MM.1S (cell line): ENCODE data around the gene MTCH2.
"Not testable (repeated sequence)": the region's sequence is repeated elsewhere in the genome, so short reads cannot be mapped to it uniquely, and the experiment has no call there.

Source experiments
- DNase-seq: peaks from one replicate; pipeline ENCODE4 v3.0.0-alpha.2; 2015
- H2AFZ ChIP-seq: fragments of 300-600 bp; sonication (generic); 2 replicates; pipeline ENCODE4 v1.6.0; 2016; ENCODE audit warnings: antibody characterized with exemption, low read length
- H3F3A ChIP-seq: fragments of 300-600 bp; sonication (generic); 2 replicates; pipeline ENCODE4 v1.6.1; 2016; ENCODE audit warnings: mild to moderate bottlenecking, antibody characterized with exemption, low read length, moderate library complexity, mixed read lengths; ENCODE audit not compliant: insufficient read depth
- H3K27ac ChIP-seq: fragments of 300-600 bp; sonication (generic); 2 replicates; pipeline ENCODE4 v1.5.1; 2016; ENCODE audit warnings: mild to moderate bottlenecking, low read length
- H3K27me3 ChIP-seq: fragments of 300-600 bp; sonication (generic); replicated peaks from 2 replicates; pipeline ENCODE4 v1.6.0; 2016; ENCODE audit warnings: low read length; ENCODE audit not compliant: insufficient read depth
- H3K36me3 ChIP-seq: fragments of 300-600 bp; sonication (generic); replicated peaks from 2 replicates; pipeline ENCODE4 v1.6.1; 2016; ENCODE audit warnings: mild to moderate bottlenecking, low read length, mixed read lengths; ENCODE audit not compliant: insufficient read depth
- H3K4me1 ChIP-seq: fragments of 300-600 bp; sonication (generic); 2 replicates; pipeline ENCODE4 v1.6.1; 2016; ENCODE audit warnings: low read length, mixed read lengths
- H3K4me2 ChIP-seq: fragments of 300-600 bp; sonication (generic); 2 replicates; pipeline ENCODE4 v1.6.0; 2016; ENCODE audit warnings: low read depth, low read length
- H3K4me3 ChIP-seq: fragments of 300-600 bp; sonication (generic); 2 replicates; pipeline ENCODE4 v1.5.1; 2016; ENCODE audit warnings: low read length, mixed read lengths
- H3K79me2 ChIP-seq: fragments of 300-600 bp; sonication (generic); 2 replicates; pipeline ENCODE4 v1.6.1; 2016; ENCODE audit warnings: mixed run types, low read length, mixed read lengths
- H3K9ac ChIP-seq: fragments of 300-600 bp; sonication (generic); 2 replicates; pipeline ENCODE4 v1.6.1; 2016; ENCODE audit warnings: low read length, mixed read lengths
- H3K9me2 ChIP-seq: fragments of 300-600 bp; sonication (generic); replicated peaks from 2 replicates; pipeline ENCODE4 v1.6.1; 2016; ENCODE audit warnings: mild to moderate bottlenecking, low read length, mixed read lengths; ENCODE audit not compliant: insufficient read depth
- H3K9me3 ChIP-seq: fragments of 300-600 bp; sonication (generic); replicated peaks from 2 replicates; pipeline ENCODE4 v1.6.1; 2016; ENCODE audit warnings: mild to moderate bottlenecking, low read length, mixed read lengths; ENCODE audit not compliant: insufficient read depth
- H4K20me1 ChIP-seq: fragments of 300-600 bp; sonication (generic); 2 replicates; pipeline ENCODE4 v1.6.1; 2016; ENCODE audit warnings: mild to moderate bottlenecking, low read length, moderate library complexity, mixed read lengths; ENCODE audit not compliant: insufficient read depth
- CTCF ChIP-seq: fragments of 300-600 bp; sonication (generic); IDR thresholded peaks from 2 replicates; pipeline ENCODE4 v1.5.1; 2016; ENCODE audit warnings: antibody characterized with exemption, low read length, mixed read lengths
- EZH2 ChIP-seq: fragments of 300-600 bp; sonication (generic); optimal IDR thresholded peaks from 2 replicates; pipeline ENCODE3; 2017; ENCODE audit warnings: low read depth, mild to moderate bottlenecking, antibody characterized with exemption, low read length, mixed read lengths
- EZH2phosphoT487 ChIP-seq: fragments of 300-600 bp; sonication (generic); IDR thresholded peaks from 2 replicates; pipeline ENCODE4 v1.6.1; 2018; ENCODE audit warnings: antibody characterized with exemption, low read length

The MTCH2 gene

GRCh38 chr11:47646019-47646418 lies 3.7 kb upstream of the MTCH2 start:
- Histone ChIP-seq H3K4me1 (peaks cover 3% of the 10 kb centered on the region; the same call in 1 of the 2 replicates), H3K9ac (no peak overlapping the region), H3K9me2 (no peaks in the 10 kb centered on the region), H3K27me3 (no peaks in the 10 kb centered on the region), H3K4me2 (no peak overlapping the region), H3K79me2 (peaks cover 12% of the 10 kb centered on the region), H4K20me1 (no peaks in the 10 kb centered on the region), H3K36me3 (no peaks in the 10 kb centered on the region), H3F3A (peaks cover 8% of the 10 kb centered on the region), H3K9me3 (no peaks in the 10 kb centered on the region), H3K4me3 (no peak overlapping the region), H2AFZ (no peak overlapping the region), H3K27ac (no peak overlapping the region)
- no peak for TF ChIP-seq EZH2
- TF ChIP-seq CTCF: no peak
- no peak for TF ChIP-seq EZH2phosphoT487
- DNase-seq: no peak

- Histone ChIP-seq H3K27ac (no peak overlapping the region), H3K4me3 (no peak overlapping the region)
Measured at GRCh38 chr11:47645500-47645899, 3.1 kb upstream of the MTCH2 start.

DNA sequence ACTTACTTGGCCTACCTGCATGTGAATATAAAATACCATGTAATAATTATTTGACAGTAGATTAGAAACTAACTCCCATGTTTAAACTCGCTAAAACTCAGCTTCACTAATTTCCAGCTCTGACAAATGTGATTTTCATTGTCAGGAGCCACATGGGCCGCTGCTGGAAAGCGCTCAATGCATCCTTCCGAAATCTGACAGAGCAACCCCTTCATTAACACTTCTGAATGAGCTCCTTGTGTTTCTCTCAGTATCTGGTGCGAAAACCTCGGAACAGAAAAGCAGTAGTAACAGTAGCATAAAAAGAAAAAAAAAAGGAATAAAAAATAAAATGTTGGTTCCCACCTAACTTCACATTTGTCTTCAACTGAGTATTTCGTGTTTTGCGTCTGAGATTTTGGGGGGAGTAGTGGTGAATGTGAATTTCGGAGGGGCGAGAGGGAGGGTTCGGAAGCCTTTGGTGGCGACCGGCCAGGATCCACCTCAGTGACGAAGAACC lies 710 bp downstream of the MTCH2 start:
- peak; percentile 15 for DNase-seq
- Histone ChIP-seq H3K9ac (peak overlapping the region; percentile 86), H3K27ac (peak overlapping the region; percentile 72), H3K27me3 (no peaks in the 10 kb centered on the region), H3K9me2 (no peaks in the 10 kb centered on the region), H4K20me1 (no peaks in the 10 kb centered on the region), H3K79me2 (peaks cover 38% of the 10 kb centered on the region), H2AFZ (peak overlapping the region; percentile 81), H3K36me3 (no peaks in the 10 kb centered on the region; the same call in 1 of the 2 replicates), H3K4me1 (peaks cover 5% of the 10 kb centered on the region; the same call in 1 of the 2 replicates), H3F3A (peaks cover 8% of the 10 kb centered on the region), H3K4me2 (peak overlapping the region; percentile 73), H3K4me3 (peak overlapping the region; percentile 89), H3K9me3 (no peaks in the 10 kb centered on the region)
- TF ChIP-seq EZH2phosphoT487 (no peak), CTCF (no peak), EZH2 (no peak)

More at GRCh38 chr11:47645500-47645899, 3.1 kb upstream of the MTCH2 start:
- TF ChIP-seq EZH2 (no peak), EZH2phosphoT487 (no peak), CTCF (no peak)
- peaks cover 5% of the 10 kb centered on the region; the same call in 1 of the 2 replicates for H3K4me1 ChIP-seq
- H3K9me2 ChIP-seq: no peaks in the 10 kb centered on the region
- no peak overlapping the region for H3K4me2 ChIP-seq
- DNase-seq: no peak
- H3F3A ChIP-seq: peaks cover 8% of the 10 kb centered on the region
- no peaks in the 10 kb centered on the region for H4K20me1 ChIP-seq
- H2AFZ ChIP-seq: no peak overlapping the region
- H3K27me3 ChIP-seq: no peaks in the 10 kb centered on the region
- no peaks in the 10 kb centered on the region for H3K9me3 ChIP-seq
- peaks cover 18% of the 10 kb centered on the region for H3K79me2 ChIP-seq
- H3K9ac ChIP-seq: no peak overlapping the region
- H3K36me3 ChIP-seq: no peaks in the 10 kb centered on the region

GRCh38 chr11:47640506-47640905 lies 1.9 kb downstream of the MTCH2 start:
- not testable (repeated sequence) for H3K9ac ChIP-seq, DNase-seq, H3K9me3 ChIP-seq, H3K4me1 ChIP-seq, H3F3A ChIP-seq, H3K36me3 ChIP-seq, H4K20me1 ChIP-seq, H3K9me2 ChIP-seq, H3K27ac ChIP-seq, H2AFZ ChIP-seq, H3K4me2 ChIP-seq, H3K4me3 ChIP-seq, H3K27me3 ChIP-seq
- peaks cover 38% of the 10 kb centered on the region for H3K79me2 ChIP-seq

DNA sequence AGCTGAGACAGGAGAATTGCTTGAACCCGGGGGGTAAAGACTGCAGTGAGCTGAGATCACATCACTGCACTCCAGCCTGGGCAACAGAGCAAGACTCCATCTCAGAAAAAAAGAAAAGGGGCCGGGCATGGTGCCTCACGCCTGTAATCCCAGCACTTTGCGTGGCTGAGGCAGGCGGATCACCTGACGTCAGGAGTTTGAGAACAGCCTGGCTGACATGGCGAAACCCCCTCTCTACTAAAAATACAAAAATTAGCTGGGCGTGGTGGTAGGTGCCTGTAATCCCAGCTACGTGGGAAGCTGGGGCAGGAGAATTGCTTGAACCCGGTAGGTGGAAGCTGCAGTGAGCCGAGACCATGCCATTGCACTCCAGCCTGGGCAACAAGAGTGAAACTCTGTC lies 6.0 kb downstream of the MTCH2 start:
- H3K4me3 ChIP-seq, H3K9ac ChIP-seq, H3K9me3 ChIP-seq, H3K4me2 ChIP-seq, H3F3A ChIP-seq, DNase-seq, H3K4me1 ChIP-seq, H3K27me3 ChIP-seq, H3K27ac ChIP-seq, H3K9me2 ChIP-seq, H3K36me3 ChIP-seq, H2AFZ ChIP-seq, H4K20me1 ChIP-seq: not testable (repeated sequence)
- H3K79me2 ChIP-seq: peaks cover 28% of the 10 kb centered on the region
